ENCODE measurements around the gene CREBBP.

DNA sequence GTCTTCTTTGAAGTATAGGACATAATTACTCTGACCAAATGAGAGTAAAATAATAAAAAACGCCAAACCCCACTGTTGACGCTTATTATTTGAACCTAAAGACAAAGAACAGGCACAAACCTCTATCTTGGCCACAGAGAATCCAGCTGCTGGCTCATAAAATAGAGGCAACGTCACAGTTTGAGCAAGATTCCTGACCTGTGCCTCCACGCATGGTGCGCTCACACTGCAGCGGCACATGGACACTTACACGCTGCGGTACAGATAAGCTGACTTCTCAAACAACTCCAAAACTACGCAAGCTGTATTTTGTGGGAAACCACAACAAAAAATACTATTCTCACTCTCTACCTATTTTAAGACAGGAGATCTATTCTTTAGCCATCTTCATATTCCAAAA is 124.4 kb downstream of the CREBBP start:
- TF ChIP-seq, protein P1, sequence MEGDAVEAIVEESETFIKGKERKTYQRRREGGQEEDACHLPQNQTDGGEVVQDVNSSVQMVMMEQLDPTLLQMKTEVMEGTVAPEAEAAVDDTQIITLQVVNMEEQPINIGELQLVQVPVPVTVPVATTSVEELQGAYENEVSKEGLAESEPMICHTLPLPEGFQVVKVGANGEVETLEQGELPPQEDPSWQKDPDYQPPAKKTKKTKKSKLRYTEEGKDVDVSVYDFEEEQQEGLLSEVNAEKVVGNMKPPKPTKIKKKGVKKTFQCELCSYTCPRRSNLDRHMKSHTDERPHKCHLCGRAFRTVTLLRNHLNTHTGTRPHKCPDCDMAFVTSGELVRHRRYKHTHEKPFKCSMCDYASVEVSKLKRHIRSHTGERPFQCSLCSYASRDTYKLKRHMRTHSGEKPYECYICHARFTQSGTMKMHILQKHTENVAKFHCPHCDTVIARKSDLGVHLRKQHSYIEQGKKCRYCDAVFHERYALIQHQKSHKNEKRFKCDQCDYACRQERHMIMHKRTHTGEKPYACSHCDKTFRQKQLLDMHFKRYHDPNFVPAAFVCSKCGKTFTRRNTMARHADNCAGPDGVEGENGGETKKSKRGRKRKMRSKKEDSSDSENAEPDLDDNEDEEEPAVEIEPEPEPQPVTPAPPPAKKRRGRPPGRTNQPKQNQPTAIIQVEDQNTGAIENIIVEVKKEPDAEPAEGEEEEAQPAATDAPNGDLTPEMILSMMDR (IDR thresholded peaks at IDR 0.05): no peak
- no peak for TF ChIP-seq EP300 (IDR thresholded peaks at IDR 0.05; ENCODE audit: borderline replicate concordance in 1 of 2, low read depth in 1 of 2, low read length in 1 of 2)
- TF ChIP-seq MEF2A (IDR thresholded peaks at IDR 0.05; ENCODE audit: borderline replicate concordance, low read depth): no peak
- no peak for TF ChIP-seq TEAD4 (IDR thresholded peaks at IDR 0.05; ENCODE audit: borderline replicate concordance, insufficient read depth)
- TF ChIP-seq, protein P2, sequence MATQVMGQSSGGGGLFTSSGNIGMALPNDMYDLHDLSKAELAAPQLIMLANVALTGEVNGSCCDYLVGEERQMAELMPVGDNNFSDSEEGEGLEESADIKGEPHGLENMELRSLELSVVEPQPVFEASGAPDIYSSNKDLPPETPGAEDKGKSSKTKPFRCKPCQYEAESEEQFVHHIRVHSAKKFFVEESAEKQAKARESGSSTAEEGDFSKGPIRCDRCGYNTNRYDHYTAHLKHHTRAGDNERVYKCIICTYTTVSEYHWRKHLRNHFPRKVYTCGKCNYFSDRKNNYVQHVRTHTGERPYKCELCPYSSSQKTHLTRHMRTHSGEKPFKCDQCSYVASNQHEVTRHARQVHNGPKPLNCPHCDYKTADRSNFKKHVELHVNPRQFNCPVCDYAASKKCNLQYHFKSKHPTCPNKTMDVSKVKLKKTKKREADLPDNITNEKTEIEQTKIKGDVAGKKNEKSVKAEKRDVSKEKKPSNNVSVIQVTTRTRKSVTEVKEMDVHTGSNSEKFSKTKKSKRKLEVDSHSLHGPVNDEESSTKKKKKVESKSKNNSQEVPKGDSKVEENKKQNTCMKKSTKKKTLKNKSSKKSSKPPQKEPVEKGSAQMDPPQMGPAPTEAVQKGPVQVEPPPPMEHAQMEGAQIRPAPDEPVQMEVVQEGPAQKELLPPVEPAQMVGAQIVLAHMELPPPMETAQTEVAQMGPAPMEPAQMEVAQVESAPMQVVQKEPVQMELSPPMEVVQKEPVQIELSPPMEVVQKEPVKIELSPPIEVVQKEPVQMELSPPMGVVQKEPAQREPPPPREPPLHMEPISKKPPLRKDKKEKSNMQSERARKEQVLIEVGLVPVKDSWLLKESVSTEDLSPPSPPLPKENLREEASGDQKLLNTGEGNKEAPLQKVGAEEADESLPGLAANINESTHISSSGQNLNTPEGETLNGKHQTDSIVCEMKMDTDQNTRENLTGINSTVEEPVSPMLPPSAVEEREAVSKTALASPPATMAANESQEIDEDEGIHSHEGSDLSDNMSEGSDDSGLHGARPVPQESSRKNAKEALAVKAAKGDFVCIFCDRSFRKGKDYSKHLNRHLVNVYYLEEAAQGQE (IDR thresholded peaks at IDR 0.05; ENCODE audit: low read depth, low read length): no peak
- no peak for TF ChIP-seq RFX5 (IDR thresholded peaks at IDR 0.05; ENCODE audit: low read length)
